NCI-H524 treated with DMSO at 0.1 percent for 48 hours (cell line): Measurements from ENCODE around the gene LPP.

Source experiments
- DNase-seq: peaks from one replicate; lab custom pipeline; 2025; lab: John Stamatoyannopoulos, UW

LPP gene

DNA sequence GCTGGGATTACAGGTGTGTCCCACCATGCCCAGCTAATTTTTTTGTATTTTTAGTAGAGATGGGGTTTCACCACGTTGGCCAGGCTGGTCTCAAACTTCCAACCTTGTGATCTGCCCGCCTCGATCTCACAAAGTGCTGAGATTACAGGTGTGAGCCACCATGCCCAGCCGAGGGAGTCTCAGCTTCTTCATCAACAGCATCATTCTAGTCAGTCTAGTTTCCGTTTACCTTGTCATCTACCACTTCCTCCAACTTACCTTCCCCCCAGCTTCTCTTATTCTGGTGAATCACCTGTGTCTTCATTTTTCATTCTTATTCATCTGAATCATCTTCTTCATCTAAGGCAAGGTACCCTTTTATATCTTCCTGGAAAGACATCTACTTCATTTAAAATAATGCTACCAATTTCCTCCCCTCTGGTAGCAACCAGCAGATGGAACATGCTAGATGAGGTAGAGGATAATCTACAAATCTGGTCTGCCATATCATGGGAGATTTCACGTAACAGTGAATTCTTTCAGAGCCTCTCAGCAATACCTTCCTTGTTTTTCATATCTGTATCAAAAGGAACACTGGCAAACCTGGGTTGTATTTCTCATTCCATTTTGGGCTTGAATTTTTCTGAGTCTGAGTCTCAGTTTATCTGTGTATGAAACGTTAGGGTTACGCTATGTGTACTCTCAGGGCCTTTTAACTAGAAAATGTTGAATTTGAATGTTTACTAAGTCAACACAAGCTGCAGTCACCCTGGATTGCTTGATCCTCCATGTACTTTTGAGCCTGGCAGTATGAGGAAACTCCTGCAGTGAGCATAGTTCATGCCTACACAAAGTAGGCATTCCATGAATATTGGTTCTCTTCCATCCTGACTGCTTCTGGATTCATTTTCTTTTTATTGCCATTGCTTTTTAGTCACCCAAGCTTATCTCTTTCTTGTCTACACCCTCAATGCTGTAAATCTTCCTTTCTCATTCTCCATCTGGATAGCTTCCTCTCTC, 16.8 kb downstream of the LPP start:
- DNase-seq: no peak

DNA sequence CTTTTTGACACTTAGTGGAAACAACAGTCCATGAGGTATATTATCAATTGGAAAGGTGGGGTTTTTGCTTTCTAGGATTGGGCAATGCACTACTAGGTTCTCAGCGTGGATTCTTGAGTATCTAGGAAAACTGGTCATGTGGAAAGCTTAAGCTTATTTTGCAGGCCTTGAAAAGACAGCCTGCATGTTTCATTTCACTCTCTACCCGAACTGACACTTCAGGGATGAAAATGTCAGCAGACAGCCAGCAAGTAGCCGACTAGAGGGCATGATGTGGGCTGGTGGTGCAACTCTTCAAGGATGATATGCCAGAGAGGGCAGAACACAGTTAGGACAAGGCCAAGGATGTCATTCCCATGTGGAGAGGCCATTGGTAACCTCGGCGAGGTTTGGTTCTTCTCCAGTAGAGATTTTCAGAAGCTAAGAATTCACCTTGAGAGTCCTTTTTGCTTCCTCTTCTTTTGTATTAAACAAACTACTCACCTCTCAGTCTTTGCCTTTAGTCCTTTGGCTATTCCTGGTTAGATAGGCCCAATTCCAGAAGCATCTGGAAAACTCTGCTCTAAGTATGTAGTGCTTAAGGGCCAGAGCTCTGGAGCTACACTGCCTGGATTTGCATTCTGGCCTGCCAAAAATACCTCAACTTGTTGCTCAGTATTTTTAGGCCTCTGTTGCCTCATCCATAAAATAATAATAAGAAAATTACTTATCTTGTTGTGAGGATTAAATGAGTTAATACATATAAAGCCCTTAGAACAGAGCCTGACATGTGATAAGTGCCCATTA, 17.9 kb downstream of the LPP start:
- DNase-seq: no peak

- no peak for DNase-seq
Measured at GRCh38 chr3:188174317-188175044, 20.5 kb downstream of the LPP start.

- DNase-seq: no peak
Measured at GRCh38 chr3:188176476-188176875, 22.5 kb downstream of the LPP start.

GRCh38 chr3:188176884-188177283, 22.9 kb downstream of the LPP start:
- no peak for DNase-seq

GRCh38 chr3:188177721-188178120, 23.8 kb downstream of the LPP start:
- no peak for DNase-seq

DNA sequence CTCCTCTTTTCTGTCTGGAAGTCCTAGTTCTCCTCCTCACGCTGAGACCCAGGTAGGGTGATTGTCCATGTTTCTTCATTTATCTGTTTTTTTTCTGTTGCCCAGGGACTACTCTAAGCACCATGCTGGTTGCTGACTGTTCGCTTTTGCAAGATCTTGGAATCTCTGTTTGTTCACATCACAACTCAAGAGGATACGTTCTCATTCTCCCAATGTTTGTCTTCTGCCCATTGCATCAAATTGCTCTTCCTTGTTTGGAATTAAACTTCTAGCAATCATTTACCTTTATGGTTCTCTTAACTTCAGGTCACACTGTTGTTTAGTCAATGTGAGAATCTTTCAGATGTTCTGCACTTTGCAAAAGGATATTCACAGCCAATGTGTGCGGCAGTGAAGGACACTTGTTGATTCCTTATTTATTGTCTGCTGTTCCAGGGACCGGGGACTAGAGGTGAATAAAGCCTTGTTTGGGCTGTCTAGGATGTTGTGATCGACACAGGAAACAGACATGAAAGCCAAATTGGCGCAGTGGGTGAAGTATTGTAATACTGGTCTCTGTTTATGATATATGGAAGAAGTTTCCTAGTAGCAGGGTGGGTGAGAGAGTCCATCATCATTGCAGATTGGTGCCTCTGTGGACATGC, 24.5 kb downstream of the LPP start:
- no peak for DNase-seq

GRCh38 chr3:188179006-188179966, 25.3 kb downstream of the LPP start:
- no peak for DNase-seq

- DNase-seq: no peak
Measured at GRCh38 chr3:188180114-188180513, 26.2 kb downstream of the LPP start.

- DNase-seq: no peak
Measured at GRCh38 chr3:188183452-188183851, 29.5 kb downstream of the LPP start.

- DNase-seq: no peak
Measured at GRCh38 chr3:188184160-188184559, 30.2 kb downstream of the LPP start.

GRCh38 chr3:188184649-188185048, 30.7 kb downstream of the LPP start:
- DNase-seq: no peak

GRCh38 chr3:188185717-188186251, 31.8 kb downstream of the LPP start:
- DNase-seq: no peak

DNA sequence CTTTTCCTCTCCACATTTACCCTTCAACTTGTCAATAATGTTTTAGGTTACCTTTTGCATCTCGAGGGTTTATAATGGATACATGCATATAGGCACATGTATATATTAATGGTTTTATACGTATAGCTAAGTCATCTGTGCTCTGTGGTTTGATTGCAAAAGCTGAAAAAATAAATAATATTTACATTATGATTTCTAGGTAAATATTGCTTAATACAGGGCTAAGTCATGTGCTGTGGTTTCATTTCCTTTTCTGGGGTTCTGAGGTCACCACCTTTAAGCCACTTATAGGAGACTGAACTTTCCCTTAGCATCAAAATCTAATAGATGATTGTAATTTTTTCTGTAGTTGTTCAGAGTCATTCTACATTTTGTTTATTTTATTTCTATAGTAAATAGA, 33.1 kb downstream of the LPP start:
- no peak for DNase-seq

GRCh38 chr3:188188911-188189310, 35.0 kb downstream of the LPP start:
- no peak for DNase-seq

- no peak for DNase-seq
Measured at GRCh38 chr3:188191460-188191859, 37.5 kb downstream of the LPP start.

- no peak for DNase-seq
Measured at GRCh38 chr3:188192034-188192433, 38.1 kb downstream of the LPP start.

DNA sequence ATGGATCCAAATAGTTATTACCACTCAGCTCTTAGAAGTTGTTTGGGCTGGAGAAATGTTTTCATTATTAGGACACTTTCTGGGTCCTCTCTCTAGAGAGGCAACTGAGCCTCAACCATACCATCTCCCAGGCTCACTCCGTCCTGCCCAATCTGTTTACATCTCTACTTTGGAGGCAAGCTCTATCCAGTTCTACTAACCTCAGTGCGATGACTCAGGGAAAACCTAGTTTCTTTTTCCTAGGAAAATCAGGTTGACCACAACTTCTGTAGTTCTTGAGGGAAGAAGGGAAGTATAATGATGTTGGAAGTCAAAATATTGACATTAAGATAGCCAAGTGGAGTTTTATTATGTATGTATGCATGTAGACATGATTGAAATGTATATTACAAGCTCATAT, 40.4 kb downstream of the LPP start:
- no peak for DNase-seq

DNA sequence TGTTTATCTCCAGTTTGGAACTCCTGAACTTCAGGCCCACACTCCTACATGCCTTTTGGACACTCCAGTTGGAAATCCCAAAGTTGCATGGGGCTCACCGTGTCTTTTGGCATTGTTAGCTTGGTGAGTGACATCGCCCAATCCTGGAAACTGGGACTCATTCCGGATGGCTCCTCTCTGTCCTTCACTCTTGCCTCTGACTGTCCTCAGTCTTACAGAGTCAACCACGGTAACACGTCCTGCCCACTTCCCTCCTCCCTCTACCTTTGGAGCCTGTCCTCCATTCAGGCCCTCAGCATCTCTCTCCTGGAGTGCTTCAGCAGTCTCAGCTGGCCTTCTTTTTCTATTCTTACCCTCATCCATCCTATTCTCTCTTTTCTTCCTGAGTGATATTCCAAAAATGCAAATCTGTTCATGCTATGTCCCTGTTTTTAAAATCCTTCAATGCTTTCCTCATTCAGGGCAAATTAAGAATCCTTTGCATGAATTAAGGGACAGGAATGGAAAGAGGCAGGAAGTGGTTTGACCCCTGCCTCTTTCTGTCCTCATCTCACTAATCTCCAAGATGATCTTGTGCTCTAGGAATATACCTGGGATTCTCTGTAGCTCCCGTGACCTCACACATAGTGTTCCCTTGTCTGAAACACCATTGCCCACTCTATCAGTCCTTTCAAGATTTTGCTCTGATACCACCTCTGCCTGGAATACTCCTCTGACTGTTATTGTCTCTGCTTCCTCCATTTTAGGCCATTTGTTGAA, 42.5 kb downstream of the LPP start:
- DNase-seq: no peak
